SK-N-MC (cell line): ENCODE data around the gene INF2.

Source experiments
- EZH2 ChIP-seq: fragments of 200-600 bp; sonication (generic); IDR thresholded peaks from one replicate; pipeline ENCODE4 v1.6.1; 2017; ENCODE audit warnings: antibody characterized with exemption
- FOXP2 ChIP-seq: optimal IDR thresholded peaks from 2 replicates; pipeline ENCODE3; 2011; ENCODE audit warnings: mild to moderate bottlenecking, moderate library complexity; ENCODE audit not compliant: insufficient read depth; ENCODE audit errors: extremely low read length, control extremely low read depth
- POLR2AphosphoS5 ChIP-seq: IDR thresholded peaks from 2 replicates; pipeline ENCODE4 v1.6.1; 2012; ENCODE audit warnings: mild to moderate bottlenecking, low read depth, low read length, borderline replicate concordance

DNA sequence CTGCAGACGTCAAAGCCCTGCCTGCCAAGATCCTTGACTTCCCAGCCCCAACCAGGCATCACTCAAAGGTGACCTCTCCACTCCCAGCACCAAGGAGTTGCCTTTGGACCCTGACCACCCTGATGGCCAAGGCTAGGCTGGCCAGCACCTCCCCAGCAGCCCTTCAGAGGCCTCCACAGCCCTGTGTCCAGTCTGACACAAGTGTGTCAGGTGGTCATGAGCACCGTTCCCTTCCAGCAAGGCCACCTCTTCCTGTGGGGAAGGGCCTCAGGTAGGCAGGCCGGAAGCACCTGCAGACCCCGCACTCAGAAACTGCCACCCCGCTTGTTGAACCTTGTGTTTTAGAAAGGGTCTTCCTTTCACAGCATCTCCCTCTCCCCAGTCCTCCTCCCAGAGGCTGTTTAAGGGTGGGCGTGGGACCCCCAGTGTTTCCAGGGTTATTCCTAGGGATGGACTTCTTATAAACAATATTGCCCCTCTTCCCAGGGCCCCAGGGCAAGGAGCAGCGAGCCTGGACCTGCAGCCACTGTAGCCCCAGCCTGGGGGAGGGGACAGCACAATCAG, 13.2 kb upstream of the INF2 start:
- TF ChIP-seq EZH2 (no peak), POLR2AphosphoS5 (no peak), FOXP2 (no peak)
